OCI-LY3 (cell line): Measurements from ENCODE around the gene SEMA5B.

Experiments used
- EZH2phosphoT487 ChIP-seq: fragments of 200-600 bp; shearing (Covaris generic); IDR thresholded peaks from 2 replicates; pipeline ENCODE4 v1.6.1; 2018; ENCODE audit warnings: antibody characterized with exemption, mixed run types, low read depth
- TF ChIP-seq, protein P1 (sequence below): fragments of 200-600, 300-600 bp; sonication (generic); IDR thresholded peaks from 2 replicates; pipeline ENCODE4 v1.5.1; 2014; ENCODE audit warnings: antibody characterized with exemption, low read length, low read depth

- TF ChIP-seq, protein P1, sequence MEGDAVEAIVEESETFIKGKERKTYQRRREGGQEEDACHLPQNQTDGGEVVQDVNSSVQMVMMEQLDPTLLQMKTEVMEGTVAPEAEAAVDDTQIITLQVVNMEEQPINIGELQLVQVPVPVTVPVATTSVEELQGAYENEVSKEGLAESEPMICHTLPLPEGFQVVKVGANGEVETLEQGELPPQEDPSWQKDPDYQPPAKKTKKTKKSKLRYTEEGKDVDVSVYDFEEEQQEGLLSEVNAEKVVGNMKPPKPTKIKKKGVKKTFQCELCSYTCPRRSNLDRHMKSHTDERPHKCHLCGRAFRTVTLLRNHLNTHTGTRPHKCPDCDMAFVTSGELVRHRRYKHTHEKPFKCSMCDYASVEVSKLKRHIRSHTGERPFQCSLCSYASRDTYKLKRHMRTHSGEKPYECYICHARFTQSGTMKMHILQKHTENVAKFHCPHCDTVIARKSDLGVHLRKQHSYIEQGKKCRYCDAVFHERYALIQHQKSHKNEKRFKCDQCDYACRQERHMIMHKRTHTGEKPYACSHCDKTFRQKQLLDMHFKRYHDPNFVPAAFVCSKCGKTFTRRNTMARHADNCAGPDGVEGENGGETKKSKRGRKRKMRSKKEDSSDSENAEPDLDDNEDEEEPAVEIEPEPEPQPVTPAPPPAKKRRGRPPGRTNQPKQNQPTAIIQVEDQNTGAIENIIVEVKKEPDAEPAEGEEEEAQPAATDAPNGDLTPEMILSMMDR, result no peak
- TF ChIP-seq EZH2phosphoT487, result no peak
Observed at GRCh38 chr3:122987231-122987630, 40.3 kb downstream of the SEMA5B start.
